Stomach (tissue), 4 donors: Measurements from ENCODE around the gene PLXND1.

Source experiments
- EP300 ChIP-seq: sonication (generic); formaldehyde crosslinking; IDR thresholded peaks from one replicate; pipeline ENCODE4 v1.6.1; 2017; ENCODE audit warnings: antibody characterized with exemption
- POLR2A ChIP-seq, 4 donors: fragments of 450-650 bp; IDR thresholded peaks; one replicate each; pipeline ENCODE4 v1.6.1; 2016; ENCODE audit warnings: antibody characterized with exemption in 4 of 4, control low read depth in 2 of 4, mild to moderate bottlenecking in 1 of 4, moderate library complexity in 1 of 4
- POLR2AphosphoS5 ChIP-seq, 3 donors: sonication (generic); formaldehyde crosslinking; IDR thresholded peaks; one replicate each; pipeline ENCODE4 v1.6.1; 2016; ENCODE audit warnings: antibody characterized with exemption in 3 of 3
- TF ChIP-seq, protein P1 (sequence below), 7 experiments: fragments of 450-650 bp in 4 of 7; fragments of 200-600 bp in 3 of 7; sonication (generic) in 3 of 7; IDR thresholded peaks; one replicate each; pipeline ENCODE4 v1.5.1; 2016 to 2019; ENCODE audit warnings: antibody characterized with exemption in 7 of 7, control low read depth in 2 of 7, mild to moderate bottlenecking in 1 of 7

DNA sequence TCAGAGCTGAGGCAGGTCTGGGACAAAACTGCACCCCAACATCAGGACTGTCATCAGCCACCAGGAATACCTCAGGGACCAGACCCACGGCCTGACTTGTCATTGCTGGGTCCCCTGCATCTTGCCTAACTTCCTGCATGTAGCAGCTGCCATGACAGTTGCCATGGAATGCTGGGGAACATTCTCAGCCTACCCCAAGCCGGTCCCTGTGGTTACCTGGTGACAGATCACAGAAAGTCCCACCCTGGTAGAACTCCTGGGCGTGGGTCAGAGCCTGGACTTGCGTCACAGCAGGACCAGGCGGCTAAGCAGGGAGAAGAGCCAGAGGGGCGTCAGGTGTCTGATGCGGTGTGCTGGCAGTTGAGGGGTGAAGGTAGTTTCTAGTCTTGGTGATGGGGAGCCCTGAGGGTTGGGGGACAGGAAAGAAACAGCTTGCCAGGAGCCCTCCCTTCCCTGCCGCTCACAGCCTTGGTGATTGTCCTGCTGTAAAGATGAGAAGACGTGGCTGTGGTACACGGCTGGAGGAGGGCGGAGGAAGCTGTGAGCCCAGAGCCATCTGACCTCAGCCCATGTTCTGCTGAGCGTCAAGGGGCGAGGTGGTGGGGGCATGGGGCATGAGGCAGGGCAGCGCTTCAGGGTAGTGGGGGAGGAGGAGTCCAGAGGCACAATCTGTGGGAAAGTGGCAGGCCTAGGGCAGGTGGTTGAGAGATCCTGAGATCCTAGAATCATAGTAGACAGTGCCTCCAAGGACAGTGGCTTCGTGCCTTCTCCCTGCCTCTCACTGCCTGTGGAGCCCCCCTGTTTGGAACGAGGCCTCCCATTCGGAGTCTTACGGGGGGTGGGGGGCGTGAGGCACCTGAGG lies 58.1 kb downstream of the PLXND1 start:
- TF ChIP-seq, protein P1, sequence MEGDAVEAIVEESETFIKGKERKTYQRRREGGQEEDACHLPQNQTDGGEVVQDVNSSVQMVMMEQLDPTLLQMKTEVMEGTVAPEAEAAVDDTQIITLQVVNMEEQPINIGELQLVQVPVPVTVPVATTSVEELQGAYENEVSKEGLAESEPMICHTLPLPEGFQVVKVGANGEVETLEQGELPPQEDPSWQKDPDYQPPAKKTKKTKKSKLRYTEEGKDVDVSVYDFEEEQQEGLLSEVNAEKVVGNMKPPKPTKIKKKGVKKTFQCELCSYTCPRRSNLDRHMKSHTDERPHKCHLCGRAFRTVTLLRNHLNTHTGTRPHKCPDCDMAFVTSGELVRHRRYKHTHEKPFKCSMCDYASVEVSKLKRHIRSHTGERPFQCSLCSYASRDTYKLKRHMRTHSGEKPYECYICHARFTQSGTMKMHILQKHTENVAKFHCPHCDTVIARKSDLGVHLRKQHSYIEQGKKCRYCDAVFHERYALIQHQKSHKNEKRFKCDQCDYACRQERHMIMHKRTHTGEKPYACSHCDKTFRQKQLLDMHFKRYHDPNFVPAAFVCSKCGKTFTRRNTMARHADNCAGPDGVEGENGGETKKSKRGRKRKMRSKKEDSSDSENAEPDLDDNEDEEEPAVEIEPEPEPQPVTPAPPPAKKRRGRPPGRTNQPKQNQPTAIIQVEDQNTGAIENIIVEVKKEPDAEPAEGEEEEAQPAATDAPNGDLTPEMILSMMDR (IDR thresholded peaks at IDR 0.05), result no peak
- TF ChIP-seq POLR2AphosphoS5 (IDR thresholded peaks at IDR 0.05) (no peak), POLR2A (IDR thresholded peaks at IDR 0.05) (no peak), EP300 (no peak)
